Loucy (cell line): ENCODE results near the gene SLTM.

Experiments
- CTCF ChIP-seq: fragments of 200-600 bp; sonication (generic); conservative IDR thresholded peaks from 2 replicates; pipeline ENCODE4 v1.5.1; 2014; ENCODE audit warnings: mild to moderate bottlenecking, antibody characterized with exemption, low read length
- EZH2phosphoT487 ChIP-seq: fragments of 200-600 bp; IDR thresholded peaks from 2 replicates; pipeline ENCODE4 v1.6.1; 2018; ENCODE audit warnings: antibody characterized with exemption, mild to moderate bottlenecking, moderate library complexity, borderline replicate concordance

DNA sequence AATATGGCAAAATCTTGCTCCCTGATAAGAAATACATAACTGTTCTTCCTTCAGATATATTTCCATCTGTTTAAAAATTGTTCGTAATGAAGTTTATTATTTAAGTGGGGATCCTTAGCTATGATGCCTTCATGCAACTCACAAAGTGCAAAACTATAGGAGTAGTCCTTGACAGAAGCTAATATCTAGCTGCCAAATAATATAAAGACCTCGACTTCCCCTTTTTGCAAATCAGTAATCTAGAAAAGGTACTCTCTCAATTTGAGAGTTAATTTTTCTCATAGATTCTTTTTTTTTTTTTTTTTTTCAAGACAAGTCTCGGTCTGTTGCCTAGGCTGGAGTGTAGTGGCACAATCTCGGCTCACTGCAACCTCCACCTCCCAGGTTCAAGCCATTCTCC, 23.0 kb downstream of the SLTM start:
- no peak for TF ChIP-seq CTCF
- TF ChIP-seq EZH2phosphoT487, result no peak
